Lower lobe of right lung (tissue), 2 donors: ENCODE results near the gene TUBA1B. TPM values are rescaled to one million over a fixed set of nuclear protein-coding genes. Genes with fewer than 3 reads are reported as not detected.

Experiments used
- ATAC-seq, 2 donors: fragments of 200-7000 bp; cut with Tn5 transposase; one replicate each; pipeline ENCODE4 v1.9.1; 2020 to 2022; ENCODE audit warnings: mild to moderate bottlenecking in 2 of 2, moderate library complexity in 2 of 2
- DNase-seq: peaks from one replicate; pipeline ENCODE4 v3.0.0-alpha.2; 2020
- H3K27ac ChIP-seq: fragments of 200-600 bp; one replicate; pipeline ENCODE4 v1.8.0; 2022
- H3K27me3 ChIP-seq: fragments of 200-600 bp; one replicate; pipeline ENCODE4 v1.8.0; 2022; ENCODE audit warnings: low read depth
- H3K36me3 ChIP-seq: fragments of 200-600 bp; one replicate; pipeline ENCODE4 v1.8.0; 2022; ENCODE audit warnings: mild to moderate bottlenecking
- H3K4me1 ChIP-seq: fragments of 200-600 bp; one replicate; pipeline ENCODE4 v1.8.0; 2022
- H3K4me3 ChIP-seq: fragments of 200-600 bp; one replicate; pipeline ENCODE4 v1.8.0; 2022; ENCODE audit warnings: mild to moderate bottlenecking
- H3K9me3 ChIP-seq: fragments of 200-600 bp; one replicate; pipeline ENCODE4 v1.8.0; 2022
- intact Hi-C: fragments of 100-400 bp; cut with DNase I; formaldehyde crosslinking; loops from one replicate; pipeline ENCODE4 v1.11.0; 2022
- total RNA-seq: library from RNA; stranded (reverse); fragmentation: NEBNext Ultra II Directional; extraction: Animal tissue kit (Norgen Biotek cat#: 25700); gene quantifications from one replicate; pipeline ENCODE4 v1.2.1, GENCODE V29; 2021
- TF ChIP-seq, protein P1 (sequence below): fragments of 200-600 bp; IDR thresholded peaks from one replicate; pipeline ENCODE4 v1.8.0; 2022; ENCODE audit warnings: antibody characterized with exemption, mild to moderate bottlenecking
- donor health status: DM: no; HTN: yes; CAD: no; lungs with severe emphysema.

The TUBA1B gene
- total RNA-seq, 1 donor from 2014 or later = 575 TPM

DNA sequence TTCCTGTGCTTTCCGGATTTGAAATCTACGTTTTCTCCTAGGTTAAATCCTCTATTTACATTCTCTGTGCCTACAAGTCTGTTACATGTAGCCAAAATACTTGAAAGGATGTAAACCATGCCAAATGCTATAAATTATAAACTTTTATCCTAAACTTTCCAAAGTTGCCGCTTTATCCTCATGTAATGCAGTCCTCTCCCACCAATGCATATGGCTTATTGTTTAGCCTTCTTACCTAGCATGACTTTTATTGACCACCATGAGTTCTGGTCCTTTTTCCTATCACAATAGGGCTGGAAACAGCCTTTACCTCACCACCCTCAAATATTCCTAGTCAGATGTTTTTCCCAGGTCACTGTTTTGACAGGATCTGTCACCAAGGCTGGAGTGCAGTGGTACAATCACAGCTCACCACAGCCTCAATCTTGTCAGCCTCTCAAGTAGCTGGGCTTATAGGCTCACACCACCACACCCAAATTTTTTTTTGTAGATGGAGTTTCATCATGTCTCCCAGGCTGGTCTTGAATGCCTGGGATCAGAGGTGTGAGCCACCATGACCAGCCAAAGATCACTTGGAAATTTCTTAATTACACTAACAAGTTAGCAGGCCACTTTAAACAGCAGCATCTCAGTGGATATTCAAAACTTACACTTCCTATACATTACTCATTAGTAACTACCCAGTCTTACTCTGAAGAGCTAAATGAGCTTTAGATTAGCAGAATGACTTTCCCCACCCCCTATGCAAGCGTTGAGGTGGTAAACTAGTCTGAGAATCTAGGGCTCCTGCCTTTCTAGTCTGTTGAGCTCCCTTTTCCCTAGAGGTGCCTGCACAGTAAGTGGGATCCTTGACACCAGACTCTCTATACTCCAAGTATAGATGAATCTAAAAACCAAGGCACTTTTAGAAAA lies 4.1 kb downstream of the TUBA1B start:
- Histone ChIP-seq H3K9me3 (no peaks in the 10 kb centered on the region), H3K4me1 (peaks cover 28% of the 10 kb centered on the region), H3K27me3 (no peaks in the 10 kb centered on the region), H3K27ac (no peak overlapping the region), H3K36me3 (peaks cover 35% of the 10 kb centered on the region), H3K4me3 (no peak overlapping the region)
- ATAC-seq (no peak), DNase-seq (no peak)
- TF ChIP-seq, protein P1, sequence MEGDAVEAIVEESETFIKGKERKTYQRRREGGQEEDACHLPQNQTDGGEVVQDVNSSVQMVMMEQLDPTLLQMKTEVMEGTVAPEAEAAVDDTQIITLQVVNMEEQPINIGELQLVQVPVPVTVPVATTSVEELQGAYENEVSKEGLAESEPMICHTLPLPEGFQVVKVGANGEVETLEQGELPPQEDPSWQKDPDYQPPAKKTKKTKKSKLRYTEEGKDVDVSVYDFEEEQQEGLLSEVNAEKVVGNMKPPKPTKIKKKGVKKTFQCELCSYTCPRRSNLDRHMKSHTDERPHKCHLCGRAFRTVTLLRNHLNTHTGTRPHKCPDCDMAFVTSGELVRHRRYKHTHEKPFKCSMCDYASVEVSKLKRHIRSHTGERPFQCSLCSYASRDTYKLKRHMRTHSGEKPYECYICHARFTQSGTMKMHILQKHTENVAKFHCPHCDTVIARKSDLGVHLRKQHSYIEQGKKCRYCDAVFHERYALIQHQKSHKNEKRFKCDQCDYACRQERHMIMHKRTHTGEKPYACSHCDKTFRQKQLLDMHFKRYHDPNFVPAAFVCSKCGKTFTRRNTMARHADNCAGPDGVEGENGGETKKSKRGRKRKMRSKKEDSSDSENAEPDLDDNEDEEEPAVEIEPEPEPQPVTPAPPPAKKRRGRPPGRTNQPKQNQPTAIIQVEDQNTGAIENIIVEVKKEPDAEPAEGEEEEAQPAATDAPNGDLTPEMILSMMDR = no peak
- intact Hi-C loops = no loop called here

DNA sequence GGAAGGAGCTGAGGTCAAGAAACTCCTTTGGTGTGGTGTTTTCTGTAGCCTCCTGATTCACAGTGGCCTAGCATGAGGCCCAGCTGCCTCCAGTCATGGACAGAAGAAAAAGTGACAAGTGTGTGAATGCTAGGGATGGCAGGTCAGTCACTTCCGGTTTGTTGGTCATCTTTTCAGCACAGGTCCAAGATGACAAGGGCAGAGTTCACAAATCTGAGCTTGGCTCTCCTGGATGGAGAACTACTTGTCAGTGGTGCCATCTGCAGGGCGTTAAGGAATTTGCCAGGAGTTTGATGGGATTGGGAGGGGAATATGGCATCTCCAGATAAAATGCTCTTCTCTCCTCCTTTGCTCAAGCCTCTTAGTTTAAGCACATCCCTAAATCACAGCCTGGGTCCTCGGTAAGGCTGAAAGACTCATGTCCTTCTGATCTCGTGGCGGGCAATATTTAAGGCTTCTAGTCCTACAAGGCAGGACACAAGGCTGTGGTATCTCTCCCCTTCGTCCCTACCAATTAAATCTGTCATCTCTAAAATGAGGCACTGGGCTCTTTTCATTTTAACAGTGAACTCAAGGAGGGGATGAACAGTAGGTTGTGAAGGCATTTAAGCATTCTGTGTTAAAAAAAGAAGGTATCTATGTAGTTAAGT lies 10.0 kb downstream of the TUBA1B start:
- H3K4me3 ChIP-seq = no peak overlapping the region
- TF ChIP-seq, protein P1 = peak; percentile 65
- no peak overlapping the region for H3K27ac ChIP-seq
- no peaks in the 10 kb centered on the region for H3K27me3 ChIP-seq
- H3K4me1 ChIP-seq = no peaks in the 10 kb centered on the region
- ATAC-seq (peak; percentile 79 to 90), DNase-seq (no peak)
- H3K9me3 ChIP-seq = no peaks in the 10 kb centered on the region
- intact Hi-C loops = no loop called here
- H3K36me3 ChIP-seq = no peaks in the 10 kb centered on the region

DNA sequence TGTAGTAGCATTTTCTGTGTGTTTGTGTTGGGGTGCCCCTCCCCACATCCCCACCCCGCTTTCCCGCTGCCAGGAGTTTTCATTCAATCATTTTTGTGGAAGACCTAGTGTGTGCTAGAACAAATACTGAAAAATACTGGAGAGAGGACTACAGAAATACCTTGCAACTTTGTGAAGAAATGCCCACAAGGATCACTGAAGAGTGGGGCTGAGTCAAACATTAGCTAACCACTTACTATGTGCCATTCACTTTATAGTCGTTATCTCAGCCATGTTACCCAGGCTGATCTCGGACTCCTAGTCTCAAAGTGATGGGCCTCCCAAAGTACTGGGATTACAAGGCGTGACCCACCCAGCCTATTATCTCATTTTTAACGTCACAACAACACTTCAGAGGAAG lies 20.0 kb downstream of the TUBA1B start:
- H3K4me1 ChIP-seq = peaks cover 38% of the 10 kb centered on the region
- H3K9me3 ChIP-seq = no peaks in the 10 kb centered on the region
- H3K27ac ChIP-seq = peak overlapping the region; percentile 95
- DNase-seq (no peak), ATAC-seq (no peak)
- no peaks in the 10 kb centered on the region for H3K27me3 ChIP-seq
- H3K4me3 ChIP-seq = peak overlapping the region; percentile 82
- intact Hi-C loops = no loop called here
- peaks cover 11% of the 10 kb centered on the region for H3K36me3 ChIP-seq
- TF ChIP-seq, protein P1 = no peak

DNA sequence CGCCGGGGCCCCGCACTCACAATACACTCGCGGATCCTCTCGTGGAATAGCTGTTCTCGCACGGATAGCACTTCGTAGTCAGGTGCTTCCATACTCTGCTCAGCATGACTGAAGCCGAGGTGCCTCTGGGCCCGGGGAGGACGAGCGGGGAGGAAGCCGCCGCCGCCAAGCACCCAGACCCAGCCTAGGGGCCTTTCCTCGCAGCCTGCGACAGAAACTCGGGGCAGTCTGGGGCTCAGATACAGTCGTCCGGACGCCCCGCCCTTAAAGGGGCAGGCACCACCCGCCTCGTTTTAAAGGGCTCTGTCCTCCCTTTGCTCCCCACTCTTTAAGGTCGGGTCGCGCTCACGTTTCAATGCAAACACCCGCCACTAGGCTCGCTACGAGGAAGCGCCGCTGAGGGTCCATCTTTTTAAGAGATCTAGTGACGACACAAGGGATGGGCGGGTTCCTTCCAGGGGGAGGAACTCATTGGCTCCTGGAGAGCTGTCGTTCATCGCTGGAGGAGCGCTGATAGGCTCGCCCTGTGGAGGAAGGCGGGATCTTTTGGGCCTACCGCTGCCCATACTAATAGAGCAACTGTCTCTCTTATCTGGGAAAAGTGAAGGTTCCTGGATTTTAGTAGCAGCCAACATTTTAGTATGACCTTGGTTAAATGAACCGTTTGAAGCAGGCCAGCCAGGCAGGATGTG lies 20.6 kb downstream of the TUBA1B start, which contains the start of gene LMBR1L:
Gene LMBR1L, minus strand, starts transcription at position 384 of the 692 bp plus-strand sequence. Its CDS starts 292 bp downstream, at position 92.
- TF ChIP-seq, protein P1 = peak; percentile 54
- H3K36me3 ChIP-seq = peaks cover 17% of the 10 kb centered on the region
- peak within 1 kb of the TSS; percentile 82 for H3K4me3 ChIP-seq
- H3K27ac ChIP-seq = peak within 1 kb of the TSS; percentile 95
- H3K4me1 ChIP-seq = peaks cover 44% of the 10 kb centered on the region
- no peaks in the 10 kb centered on the region for H3K27me3 ChIP-seq
- peak; percentile 98 for ATAC-seq
- peak; percentile 96 for DNase-seq
- intact Hi-C loops = no loop called here
- no peaks in the 10 kb centered on the region for H3K9me3 ChIP-seq

DNA sequence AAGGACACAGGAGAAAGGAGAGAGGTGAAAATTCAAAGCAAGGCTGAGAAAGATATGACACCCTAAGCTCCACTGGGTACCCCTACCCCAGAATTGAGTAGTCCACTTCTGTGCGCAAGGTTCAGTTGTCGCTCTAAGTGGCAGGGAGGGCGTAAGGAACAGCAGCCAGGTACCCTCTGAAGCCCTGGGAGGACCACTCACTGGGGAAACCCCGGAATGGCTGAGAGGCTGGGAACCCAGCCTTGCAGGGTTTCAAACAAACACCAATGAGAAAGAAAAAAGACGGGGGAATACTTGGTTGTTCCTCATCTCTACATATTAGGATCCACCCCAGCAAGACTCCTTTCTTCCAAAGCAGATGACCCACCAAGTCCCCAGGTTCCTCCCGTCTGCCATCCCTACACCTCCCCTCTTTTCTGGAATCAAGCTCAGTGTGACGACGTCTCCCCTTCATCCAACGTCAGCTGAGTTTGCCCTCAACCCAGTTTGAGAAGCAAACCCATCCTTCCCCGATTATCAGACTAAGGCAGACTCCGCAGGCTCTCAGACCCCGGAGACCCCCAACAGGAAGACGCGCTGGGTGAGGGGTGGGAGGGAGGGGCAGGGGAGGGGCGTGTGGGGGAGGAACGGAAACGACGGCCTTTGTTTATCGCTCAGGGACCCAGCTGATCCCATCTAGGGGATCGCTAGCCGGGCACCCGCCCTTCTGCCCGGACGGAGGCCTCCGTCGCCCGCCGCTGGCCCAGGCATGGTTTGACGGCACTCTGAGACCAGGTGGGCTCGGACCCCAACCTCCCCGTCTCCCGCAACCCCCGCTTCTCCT lies 21.3 kb downstream of the TUBA1B start:
- peak overlapping the region; percentile 95 for H3K27ac ChIP-seq
- no peaks in the 10 kb centered on the region for H3K9me3 ChIP-seq
- H3K4me3 ChIP-seq = peak overlapping the region; percentile 82
- DNase-seq (peak; percentile 57), ATAC-seq (peak; percentile 36 to 45)
- H3K4me1 ChIP-seq = peaks cover 50% of the 10 kb centered on the region
- peaks cover 25% of the 10 kb centered on the region for H3K36me3 ChIP-seq
- intact Hi-C loops = no loop called here
- H3K27me3 ChIP-seq = no peaks in the 10 kb centered on the region
- TF ChIP-seq, protein P1 = no peak
